K562 (cell line): ENCODE measurements around the gene NUAK1.

Experiments
- BMI1 ChIP-seq: fragments of 150-350 bp; IDR thresholded peaks from 2 replicates; pipeline ENCODE4 v1.6.1; 2014; ENCODE audit warnings: low read length
- KLF16 ChIP-seq: IDR thresholded peaks from 2 replicates; pipeline ENCODE4 v1.6.1; 2016; ENCODE audit warnings: antibody characterized with exemption
- PTBP1 ChIP-seq: fragments of 200-400 bp; formaldehyde crosslinking; IDR thresholded peaks from 2 replicates; pipeline ENCODE4 v1.6.1; 2017; ENCODE audit warnings: low read depth, low read length
- SMAD4 ChIP-seq: fragments of 250-450 bp; sonication (Bioruptor Pico); conservative IDR thresholded peaks from 2 replicates; pipeline ENCODE4 v1.8.0; 2021; ENCODE audit warnings: inconsistent platforms, mild to moderate bottlenecking, moderate library complexity
- ZNF232 ChIP-seq: sonication (generic); formaldehyde crosslinking; IDR thresholded peaks from 2 replicates; pipeline ENCODE4 v1.8.0; 2022; ENCODE audit warnings: mild to moderate bottlenecking, missing genetic modification reagents
- TF ChIP-seq, protein P1 (sequence below), 2 experiments: fragments of 450-650 bp in 1 of 2; IDR thresholded peaks; 2 replicates each; pipeline ENCODE4 v1.6.1; 2011 to 2017; ENCODE audit warnings: low read depth in 2 of 2, antibody characterized with exemption in 1 of 2, borderline replicate concordance in 1 of 2, low read length in 1 of 2, mild to moderate bottlenecking in 1 of 2, mixed read lengths in 1 of 2; ENCODE audit not compliant: control insufficient read depth in 1 of 2
- TF ChIP-seq, protein P2 (sequence below): sonication (generic); formaldehyde crosslinking; IDR thresholded peaks from 2 replicates; pipeline ENCODE4 v1.8.0; 2022; ENCODE audit warnings: mild to moderate bottlenecking, missing genetic modification reagents, borderline replicate concordance
- TF ChIP-seq, protein P3 (sequence below), 3 experiments: IDR thresholded peaks in 2 of 3; conservative IDR thresholded peaks in 1 of 3; 2 replicates each; pipeline ENCODE4 v1.5.1; 2011 to 2012; ENCODE audit warnings: low read length in 3 of 3, mild to moderate bottlenecking in 3 of 3, control low read depth in 2 of 3, improper control_type of control experiment in 1 of 3, inconsistent platforms in 1 of 3, low read depth in 1 of 3, mixed read lengths in 1 of 3, moderate library complexity in 1 of 3; ENCODE audit not compliant: insufficient read depth in 2 of 3

DNA sequence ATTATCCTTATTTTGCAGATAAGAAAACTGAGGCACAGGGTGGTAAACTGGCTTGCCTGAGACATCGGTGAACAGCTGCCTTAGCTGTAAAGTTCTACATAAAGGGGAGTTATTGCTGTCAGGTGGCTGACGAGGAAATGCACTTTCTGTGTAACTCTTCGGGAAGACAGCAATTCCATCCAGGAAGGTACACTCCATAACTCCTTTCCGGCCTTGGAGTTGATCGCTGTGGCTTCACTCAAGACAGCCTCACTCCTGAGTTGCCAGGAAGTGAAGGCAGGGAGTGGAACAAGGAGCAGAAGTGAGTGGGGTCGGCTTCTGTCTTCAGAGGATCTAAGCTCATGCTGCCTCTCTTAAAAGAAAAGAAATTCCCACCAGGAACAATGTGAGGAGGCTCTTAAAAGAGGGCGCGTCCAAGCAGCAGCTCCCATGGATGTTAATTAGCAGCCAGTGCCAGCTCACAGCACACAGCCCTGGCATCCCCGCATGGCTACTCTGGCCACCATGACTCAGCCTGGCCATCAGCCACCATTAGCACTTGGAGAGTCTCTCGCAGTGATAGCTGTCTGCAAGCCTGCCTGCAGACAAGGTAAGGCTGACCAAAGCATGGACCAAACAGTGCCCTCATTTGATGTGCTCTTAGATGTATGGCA lies 60.3 kb downstream of the NUAK1 start:
- TF ChIP-seq ZNF232, result no peak
- TF ChIP-seq, protein P1, sequence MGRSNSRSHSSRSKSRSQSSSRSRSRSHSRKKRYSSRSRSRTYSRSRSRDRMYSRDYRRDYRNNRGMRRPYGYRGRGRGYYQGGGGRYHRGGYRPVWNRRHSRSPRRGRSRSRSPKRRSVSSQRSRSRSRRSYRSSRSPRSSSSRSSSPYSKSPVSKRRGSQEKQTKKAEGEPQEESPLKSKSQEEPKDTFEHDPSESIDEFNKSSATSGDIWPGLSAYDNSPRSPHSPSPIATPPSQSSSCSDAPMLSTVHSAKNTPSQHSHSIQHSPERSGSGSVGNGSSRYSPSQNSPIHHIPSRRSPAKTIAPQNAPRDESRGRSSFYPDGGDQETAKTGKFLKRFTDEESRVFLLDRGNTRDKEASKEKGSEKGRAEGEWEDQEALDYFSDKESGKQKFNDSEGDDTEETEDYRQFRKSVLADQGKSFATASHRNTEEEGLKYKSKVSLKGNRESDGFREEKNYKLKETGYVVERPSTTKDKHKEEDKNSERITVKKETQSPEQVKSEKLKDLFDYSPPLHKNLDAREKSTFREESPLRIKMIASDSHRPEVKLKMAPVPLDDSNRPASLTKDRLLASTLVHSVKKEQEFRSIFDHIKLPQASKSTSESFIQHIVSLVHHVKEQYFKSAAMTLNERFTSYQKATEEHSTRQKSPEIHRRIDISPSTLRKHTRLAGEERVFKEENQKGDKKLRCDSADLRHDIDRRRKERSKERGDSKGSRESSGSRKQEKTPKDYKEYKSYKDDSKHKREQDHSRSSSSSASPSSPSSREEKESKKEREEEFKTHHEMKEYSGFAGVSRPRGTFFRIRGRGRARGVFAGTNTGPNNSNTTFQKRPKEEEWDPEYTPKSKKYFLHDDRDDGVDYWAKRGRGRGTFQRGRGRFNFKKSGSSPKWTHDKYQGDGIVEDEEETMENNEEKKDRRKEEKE (IDR thresholded peaks at IDR 0.05; ENCODE audit: borderline replicate concordance in 1 of 2, control insufficient read depth in 1 of 2, low read depth in 2 of 2, low read length in 1 of 2), result no peak
- TF ChIP-seq, protein P2, sequence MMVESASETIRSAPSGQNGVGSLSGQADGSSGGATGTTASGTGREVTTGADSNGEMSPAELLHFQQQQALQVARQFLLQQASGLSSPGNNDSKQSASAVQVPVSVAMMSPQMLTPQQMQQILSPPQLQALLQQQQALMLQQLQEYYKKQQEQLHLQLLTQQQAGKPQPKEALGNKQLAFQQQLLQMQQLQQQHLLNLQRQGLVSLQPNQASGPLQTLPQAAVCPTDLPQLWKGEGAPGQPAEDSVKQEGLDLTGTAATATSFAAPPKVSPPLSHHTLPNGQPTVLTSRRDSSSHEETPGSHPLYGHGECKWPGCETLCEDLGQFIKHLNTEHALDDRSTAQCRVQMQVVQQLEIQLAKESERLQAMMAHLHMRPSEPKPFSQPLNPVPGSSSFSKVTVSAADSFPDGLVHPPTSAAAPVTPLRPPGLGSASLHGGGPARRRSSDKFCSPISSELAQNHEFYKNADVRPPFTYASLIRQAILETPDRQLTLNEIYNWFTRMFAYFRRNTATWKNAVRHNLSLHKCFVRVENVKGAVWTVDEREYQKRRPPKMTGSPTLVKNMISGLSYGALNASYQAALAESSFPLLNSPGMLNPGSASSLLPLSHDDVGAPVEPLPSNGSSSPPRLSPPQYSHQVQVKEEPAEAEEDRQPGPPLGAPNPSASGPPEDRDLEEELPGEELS (CRISPR knock-in tag), result no peak
- TF ChIP-seq PTBP1, result no peak
- no peak for TF ChIP-seq SMAD4 (CRISPR knock-in tag)
- TF ChIP-seq BMI1, result no peak
- TF ChIP-seq KLF16, result no peak
- TF ChIP-seq, protein P3, sequence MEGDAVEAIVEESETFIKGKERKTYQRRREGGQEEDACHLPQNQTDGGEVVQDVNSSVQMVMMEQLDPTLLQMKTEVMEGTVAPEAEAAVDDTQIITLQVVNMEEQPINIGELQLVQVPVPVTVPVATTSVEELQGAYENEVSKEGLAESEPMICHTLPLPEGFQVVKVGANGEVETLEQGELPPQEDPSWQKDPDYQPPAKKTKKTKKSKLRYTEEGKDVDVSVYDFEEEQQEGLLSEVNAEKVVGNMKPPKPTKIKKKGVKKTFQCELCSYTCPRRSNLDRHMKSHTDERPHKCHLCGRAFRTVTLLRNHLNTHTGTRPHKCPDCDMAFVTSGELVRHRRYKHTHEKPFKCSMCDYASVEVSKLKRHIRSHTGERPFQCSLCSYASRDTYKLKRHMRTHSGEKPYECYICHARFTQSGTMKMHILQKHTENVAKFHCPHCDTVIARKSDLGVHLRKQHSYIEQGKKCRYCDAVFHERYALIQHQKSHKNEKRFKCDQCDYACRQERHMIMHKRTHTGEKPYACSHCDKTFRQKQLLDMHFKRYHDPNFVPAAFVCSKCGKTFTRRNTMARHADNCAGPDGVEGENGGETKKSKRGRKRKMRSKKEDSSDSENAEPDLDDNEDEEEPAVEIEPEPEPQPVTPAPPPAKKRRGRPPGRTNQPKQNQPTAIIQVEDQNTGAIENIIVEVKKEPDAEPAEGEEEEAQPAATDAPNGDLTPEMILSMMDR (IDR thresholded peaks at IDR 0.05 in 2 of 3, conservative IDR thresholded peaks at IDR 0.05 in 1 of 3; ENCODE audit: insufficient read depth in 2 of 3, low read depth in 1 of 3, low read length in 3 of 3), result no peak
